Mammary epithelial cell (primary cell): ENCODE results near the gene PGM5.

ENCODE experiments used
- CTCF ChIP-seq, 2 donors: IDR thresholded peaks in 1 of 2; conservative IDR thresholded peaks in 1 of 2; 2 replicates each; pipeline ENCODE4 v1.5.1; 2011 to 2012; ENCODE audit warnings: inconsistent platforms in 2 of 2, low read length in 2 of 2, mild to moderate bottlenecking in 2 of 2, control low read depth in 1 of 2, low read depth in 1 of 2; ENCODE audit not compliant: insufficient read depth in 1 of 2; ENCODE audit errors: extremely low read depth in 1 of 2
- EZH2 ChIP-seq: IDR thresholded peaks from 2 replicates; pipeline ENCODE4 v1.6.1; 2012; ENCODE audit warnings: low read length, inconsistent platforms, borderline replicate concordance

GRCh38 chr9:68433531-68434110, 77.2 kb downstream of the PGM5 start:
- TF ChIP-seq EZH2, result no peak
- TF ChIP-seq CTCF (conservative IDR thresholded peaks at IDR 0.05 in 1 of 2, IDR thresholded peaks at IDR 0.05 in 1 of 2; ENCODE audit: extremely low read depth in 1 of 2, insufficient read depth in 1 of 2, low read depth in 1 of 2, low read length in 2 of 2), result no peak
